Thyroid gland (tissue), 4 donors: ENCODE data around the gene ENTPD8. TPM values are rescaled to one million over a fixed set of nuclear protein-coding genes. Genes with fewer than 3 reads are reported as not detected.

Experiments
- DNase-seq, 2 donors: peaks; one replicate each; pipeline ENCODE4 v3.0.0-alpha.2; 2019
- H3K27ac ChIP-seq, 3 donors: fragments of 200-600 bp; sonication (generic); 1 replicate in 2 of 3; 2 replicates in 1 of 3; pipeline ENCODE4 v1.5.1; 2016 to 2019; ENCODE audit warnings: mild to moderate bottlenecking in 1 of 3, moderate library complexity in 1 of 3
- H3K27me3 ChIP-seq: fragments of 200-600 bp; sonication (generic); one replicate; pipeline ENCODE4 v1.5.1; 2019
- H3K36me3 ChIP-seq, 2 donors: fragments of 200-600 bp; sonication (generic); one replicate each; pipeline ENCODE4 v1.5.1; 2016 to 2019
- H3K4me1 ChIP-seq, 2 donors: fragments of 200-600 bp; sonication (generic); one replicate each; pipeline ENCODE4 v1.5.1; 2017 to 2019
- H3K4me3 ChIP-seq, 3 donors: fragments of 200-600 bp; sonication (generic); replicated peaks in 1 of 3; 1 replicate in 2 of 3; 2 replicates in 1 of 3; pipeline ENCODE4 v1.5.1; 2016; ENCODE audit warnings: mild to moderate bottlenecking in 1 of 3
- H3K9me3 ChIP-seq: fragments of 200-600 bp; sonication (generic); one replicate; pipeline ENCODE4 v1.5.1; 2017
- POLR2A ChIP-seq, 2 donors: fragments of 450-650 bp; IDR thresholded peaks; one replicate each; pipeline ENCODE4 v1.6.1; 2017; ENCODE audit warnings: antibody characterized with exemption in 2 of 2, mild to moderate bottlenecking in 2 of 2, moderate library complexity in 1 of 2
- WGBS, 2 donors: methylation state at CpG; one replicate each; pipeline ENCODE4 v1.1.5; 2017; 5-methylcytosine and 5-hydroxymethylcytosine counted together
- intact Hi-C: fragments of 100-400 bp; cut with DNase I; formaldehyde crosslinking; loops from one replicate; pipeline ENCODE4 v1.15.1; 2023
- total RNA-seq, 4 donors: library from RNA; depleted of rRNA; stranded (reverse); fragments of >200 nt; gene quantifications; one replicate each; pipeline ENCODE4 v1.2.3, GENCODE V29; 2016
- TF ChIP-seq, protein P1 (sequence below), 6 experiments: fragments of 200-600 bp in 3 of 6; fragments of 450-650 bp in 3 of 6; sonication (generic) in 3 of 6; IDR thresholded peaks; one replicate each; pipeline ENCODE4 v1.5.1; 2016 to 2019; ENCODE audit warnings: antibody characterized with exemption in 6 of 6, mild to moderate bottlenecking in 2 of 6, inconsistent platforms in 1 of 6, moderate library complexity in 1 of 6

The ENTPD8 gene
- total RNA-seq, 4 donors from 2014 or later: 0.29 to 0.78 TPM; not detected in 2

GRCh38 chr9:137486545-137487453, 45.6 kb upstream of the ENTPD8 start:
- DNase-seq: no peak
- no peaks in the 10 kb centered on the region for H3K4me1 ChIP-seq
- no peaks in the 10 kb centered on the region for H3K36me3 ChIP-seq
- no peaks in the 10 kb centered on the region for H3K27me3 ChIP-seq
- H3K27ac ChIP-seq: no peak overlapping the region
- intact Hi-C loops: no loop called here
- 85 to 88% methylated on average over 13 to 31 of the region's 35 CpGs for WGBS, 2 donors
- no peak for TF ChIP-seq POLR2A (IDR thresholded peaks at IDR 0.05)
- TF ChIP-seq, protein P1, sequence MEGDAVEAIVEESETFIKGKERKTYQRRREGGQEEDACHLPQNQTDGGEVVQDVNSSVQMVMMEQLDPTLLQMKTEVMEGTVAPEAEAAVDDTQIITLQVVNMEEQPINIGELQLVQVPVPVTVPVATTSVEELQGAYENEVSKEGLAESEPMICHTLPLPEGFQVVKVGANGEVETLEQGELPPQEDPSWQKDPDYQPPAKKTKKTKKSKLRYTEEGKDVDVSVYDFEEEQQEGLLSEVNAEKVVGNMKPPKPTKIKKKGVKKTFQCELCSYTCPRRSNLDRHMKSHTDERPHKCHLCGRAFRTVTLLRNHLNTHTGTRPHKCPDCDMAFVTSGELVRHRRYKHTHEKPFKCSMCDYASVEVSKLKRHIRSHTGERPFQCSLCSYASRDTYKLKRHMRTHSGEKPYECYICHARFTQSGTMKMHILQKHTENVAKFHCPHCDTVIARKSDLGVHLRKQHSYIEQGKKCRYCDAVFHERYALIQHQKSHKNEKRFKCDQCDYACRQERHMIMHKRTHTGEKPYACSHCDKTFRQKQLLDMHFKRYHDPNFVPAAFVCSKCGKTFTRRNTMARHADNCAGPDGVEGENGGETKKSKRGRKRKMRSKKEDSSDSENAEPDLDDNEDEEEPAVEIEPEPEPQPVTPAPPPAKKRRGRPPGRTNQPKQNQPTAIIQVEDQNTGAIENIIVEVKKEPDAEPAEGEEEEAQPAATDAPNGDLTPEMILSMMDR (IDR thresholded peaks at IDR 0.05): no peak
- H3K9me3 ChIP-seq: no peaks in the 10 kb centered on the region
- H3K4me3 ChIP-seq: no peak overlapping the region

DNA sequence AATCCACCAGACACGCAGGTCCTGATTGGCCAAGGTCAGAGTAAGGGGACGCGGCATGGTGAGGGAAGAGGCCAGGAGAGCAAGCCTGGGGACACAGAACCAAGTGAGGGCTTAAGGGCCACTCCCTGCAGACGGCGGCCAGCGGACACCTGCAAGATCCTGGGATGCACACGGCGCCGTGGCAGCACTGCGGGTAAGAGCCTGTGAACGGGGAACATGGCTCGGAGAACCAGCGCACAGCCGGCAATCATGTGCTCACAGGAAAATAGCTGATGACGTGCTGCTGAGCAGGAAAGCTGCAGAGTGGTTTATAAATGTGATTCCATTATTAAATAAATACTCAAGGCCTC, 45.0 kb upstream of the ENTPD8 start:
- no peaks in the 10 kb centered on the region for H3K36me3 ChIP-seq
- H3K4me1 ChIP-seq: no peaks in the 10 kb centered on the region
- H3K27me3 ChIP-seq: no peaks in the 10 kb centered on the region
- no peaks in the 10 kb centered on the region for H3K9me3 ChIP-seq
- H3K4me3 ChIP-seq: no peak overlapping the region
- H3K27ac ChIP-seq: no peak overlapping the region
- TF ChIP-seq, protein P1 (IDR thresholded peaks at IDR 0.05): no peak
- TF ChIP-seq POLR2A (IDR thresholded peaks at IDR 0.05): no peak
- no peak for DNase-seq
- intact Hi-C loops: no loop called here
- WGBS, 2 donors: 91 to 92% methylated on average over 15 of the region's 15 CpGs

GRCh38 chr9:137485343-137486140, 44.4 kb upstream of the ENTPD8 start:
- WGBS, 2 donors: 78 to 79% methylated on average over 12 to 14 of the region's 26 CpGs
- Histone ChIP-seq H3K27me3 (no peaks in the 10 kb centered on the region), H3K4me1 (no peaks in the 10 kb centered on the region), H3K36me3 (no peaks in the 10 kb centered on the region), H3K4me3 (no peak overlapping the region), H3K27ac (no peak overlapping the region), H3K9me3 (no peaks in the 10 kb centered on the region)
- TF ChIP-seq, protein P1 (IDR thresholded peaks at IDR 0.05): no peak
- no peak for TF ChIP-seq POLR2A (IDR thresholded peaks at IDR 0.05)
- DNase-seq: no peak
- intact Hi-C loops: no loop called here

DNA sequence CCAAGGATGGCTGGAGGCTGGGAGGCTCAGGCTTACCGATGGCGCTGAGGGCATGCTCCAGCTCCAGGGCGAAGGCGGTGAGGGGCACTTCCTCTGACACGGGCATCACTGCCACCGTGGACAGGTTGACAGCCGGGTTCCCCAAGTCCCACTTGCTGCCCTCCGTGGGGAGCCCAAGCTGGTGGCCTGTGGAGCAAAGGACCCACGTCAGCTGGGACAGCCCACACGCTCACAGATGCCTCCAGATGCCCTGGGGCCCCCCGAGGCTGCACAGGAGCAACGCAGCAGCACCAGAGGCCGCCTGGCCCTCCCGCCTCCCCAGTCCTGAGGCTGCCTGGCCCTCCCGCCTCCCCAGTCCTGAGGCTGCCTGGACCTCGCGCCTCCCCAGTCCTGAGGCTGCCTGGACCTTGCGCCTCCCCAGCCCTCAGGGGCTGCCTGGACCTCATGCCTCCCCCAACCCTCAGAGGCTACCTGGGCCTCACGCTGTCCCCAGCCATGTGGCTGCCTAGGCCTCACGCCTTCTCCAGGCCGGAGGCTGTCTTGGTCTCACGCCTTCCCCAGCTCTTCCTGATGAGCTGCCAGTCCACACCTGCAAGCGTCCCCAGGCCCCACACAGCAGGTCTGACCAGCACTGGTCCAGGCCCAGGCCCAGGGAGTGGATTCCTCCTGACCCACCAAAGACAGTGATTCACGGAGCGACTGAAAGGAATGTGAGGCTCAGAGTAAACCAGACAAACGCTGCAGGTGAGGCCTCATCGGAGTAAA, 43.6 kb upstream of the ENTPD8 start:
- Histone ChIP-seq H3K4me3 (no peak overlapping the region), H3K27me3 (no peaks in the 10 kb centered on the region), H3K27ac (no peak overlapping the region), H3K36me3 (no peaks in the 10 kb centered on the region), H3K9me3 (no peaks in the 10 kb centered on the region), H3K4me1 (no peaks in the 10 kb centered on the region)
- no peak for DNase-seq
- 92 to 93% methylated on average over 8 to 10 of the region's 27 CpGs for WGBS, 2 donors
- TF ChIP-seq, protein P1 (IDR thresholded peaks at IDR 0.05): no peak
- no peak for TF ChIP-seq POLR2A (IDR thresholded peaks at IDR 0.05)
- intact Hi-C loops: no loop called here
